Endothelial cell of umbilical vein (primary cell): ENCODE results near the gene DRC7. TPM values are rescaled to one million over a fixed set of nuclear protein-coding genes. Genes with fewer than 3 reads are reported as not detected.

Experiments
- BruUV-seq: library from RNA; stranded (reverse); fragments of 400-500 nt; replicated peaks from 2 replicates; lab custom pipeline; 2021; lab: Mats Ljungman, UMichigan
- CTCF ChIA-PET: fragments of 300-600, 350-600 bp; sonication (Branson Sonifier 250); formaldehyde crosslinking; loops from one replicate; lab custom pipeline; 2021; ENCODE audit warnings: antibody characterized with exemption, inconsistent platforms; lab: Charles Lee
- POLR2A ChIA-PET: fragments of 300-600, 350-600 bp; sonication (Branson Sonifier 250); formaldehyde crosslinking; loops from one replicate; lab custom pipeline; 2021; ENCODE audit warnings: antibody characterized with exemption, inconsistent platforms; lab: Charles Lee
- DNase-seq: peaks from one replicate; pipeline ENCODE4 v3.0.0-alpha.2; 2011; ENCODE audit warnings: low read depth, low spot score
- FAIRE-seq: peaks from 2 replicates; lab custom pipeline; 2011; peaks lifted over from hg19 to GRCh38; lab: Jason Lieb, UNC
- H2AFZ ChIP-seq: 2 replicates; pipeline ENCODE4 v1.6.0; 2012; ENCODE audit warnings: low read depth, low read length, control low read depth, inconsistent platforms
- H3K27ac ChIP-seq: 2 replicates; pipeline ENCODE4 v1.5.1; 2011; ENCODE audit warnings: low read depth, mild to moderate bottlenecking, control low read depth, low read length, moderate library complexity; ENCODE audit not compliant: insufficient read depth
- H3K27me3 ChIP-seq, 2 experiments: 2 replicates each; pipeline versions ENCODE4 v1.6.0 to v1.6.1; 2011; ENCODE audit warnings: low read length in 2 of 2, mixed read lengths in 1 of 2; ENCODE audit not compliant: control insufficient read depth in 2 of 2, insufficient read depth in 2 of 2
- H3K36me3 ChIP-seq, 2 experiments: 2 replicates in 1 of 2; 3 replicates in 1 of 2; pipeline ENCODE4 v1.5.1; 2011; ENCODE audit warnings: low read length in 2 of 2, mild to moderate bottlenecking in 1 of 2, moderate library complexity in 1 of 2; ENCODE audit not compliant: control insufficient read depth in 2 of 2, insufficient read depth in 2 of 2; ENCODE audit errors: extremely low read depth in 1 of 2
- H3K4me1 ChIP-seq: 3 replicates; pipeline ENCODE4 v1.5.1; 2011; ENCODE audit warnings: mild to moderate bottlenecking, low read length; ENCODE audit not compliant: control insufficient read depth, insufficient read depth; ENCODE audit errors: extremely low read depth
- H3K4me2 ChIP-seq: 2 replicates; pipeline ENCODE4 v1.6.1; 2011; ENCODE audit warnings: low read length, control low read depth, mixed read lengths; ENCODE audit not compliant: insufficient read depth
- H3K4me3 ChIP-seq, 3 experiments: fragments of 200-600 bp in 1 of 3; sonication (generic), shearing (Covaris generic) in 1 of 3; replicated peaks in 1 of 3; 2 replicates each; pipeline ENCODE4 v1.5.1; 2011 to 2016; ENCODE audit warnings: control low read depth in 3 of 3, low read length in 3 of 3, mild to moderate bottlenecking in 2 of 3, inconsistent platforms in 1 of 3, low read depth in 1 of 3, moderate library complexity in 1 of 3; ENCODE audit not compliant: insufficient read depth in 1 of 3
- H3K79me2 ChIP-seq: 2 replicates; pipeline ENCODE4 v1.6.0; 2012; ENCODE audit warnings: low read length, inconsistent platforms; ENCODE audit not compliant: control insufficient read depth, insufficient read depth
- H3K9ac ChIP-seq: replicated peaks from 2 replicates; pipeline ENCODE3; 2011; ENCODE audit warnings: low read length, control low read depth; ENCODE audit not compliant: insufficient read depth; ENCODE audit errors: extremely low read depth
- H3K9me1 ChIP-seq: replicated peaks from 3 replicates; pipeline ENCODE4 v1.6.0; 2011; ENCODE audit warnings: mild to moderate bottlenecking, low read length; ENCODE audit not compliant: control insufficient read depth, insufficient read depth; ENCODE audit errors: extremely low read depth
- H3K9me3 ChIP-seq: replicated peaks from 2 replicates; pipeline ENCODE4 v1.5.1; 2012; ENCODE audit warnings: low read length, inconsistent platforms; ENCODE audit not compliant: control insufficient read depth, insufficient read depth
- H4K20me1 ChIP-seq: replicated peaks from 2 replicates; pipeline ENCODE3; 2011; ENCODE audit warnings: mild to moderate bottlenecking, low read length; ENCODE audit not compliant: control insufficient read depth, insufficient read depth; ENCODE audit errors: extremely low read depth
- CTCF ChIP-seq, 2 donors: IDR thresholded peaks; 1 replicate in 1 of 2; 2 replicates in 1 of 2; pipeline ENCODE4 v1.5.1; 2011; ENCODE audit warnings: low read length in 2 of 2, mild to moderate bottlenecking in 2 of 2, moderate library complexity in 2 of 2, control low read depth in 1 of 2, inconsistent platforms in 1 of 2, low read depth in 1 of 2; ENCODE audit not compliant: insufficient read depth in 1 of 2; ENCODE audit errors: extremely low read depth in 1 of 2
- EZH2 ChIP-seq: IDR thresholded peaks from 2 replicates; pipeline ENCODE4 v1.6.1; 2012; ENCODE audit warnings: borderline replicate concordance, low read depth, mild to moderate bottlenecking, moderate library complexity, low read length, inconsistent platforms; ENCODE audit not compliant: severe bottlenecking
- FOS ChIP-seq: IDR thresholded peaks from 2 replicates; pipeline ENCODE4 v1.6.1; 2011; ENCODE audit warnings: mild to moderate bottlenecking, low read length, moderate library complexity, borderline replicate concordance; ENCODE audit not compliant: insufficient read depth
- GATA2 ChIP-seq: IDR thresholded peaks from 2 replicates; pipeline ENCODE4 v1.7.0; 2011; ENCODE audit warnings: low read depth, mild to moderate bottlenecking, moderate library complexity, mixed read lengths, low read length; ENCODE audit not compliant: insufficient read length, insufficient read depth
- JUN ChIP-seq: IDR thresholded peaks from 2 replicates; pipeline ENCODE4 v1.6.1; 2011; ENCODE audit warnings: borderline replicate concordance, low read depth; ENCODE audit not compliant: insufficient read length, insufficient read depth
- MYC ChIP-seq: IDR thresholded peaks from one replicate; pipeline ENCODE4 v1.6.1; 2011; ENCODE audit warnings: mild to moderate bottlenecking, low read depth, low read length
- POLR2A ChIP-seq: IDR thresholded peaks from 2 replicates; pipeline ENCODE4 v1.6.1; 2012; ENCODE audit warnings: low read depth, mild to moderate bottlenecking, control low read depth, low read length
- POLR2AphosphoS5 ChIP-seq: IDR thresholded peaks from 2 replicates; pipeline ENCODE4 v1.6.1; 2012; ENCODE audit warnings: low read depth, mild to moderate bottlenecking, control low read depth, low read length, moderate library complexity; ENCODE audit not compliant: insufficient read depth
- dilution Hi-C: fragments of 300-500 bp; cut with MboI; formaldehyde crosslinking; loops from one replicate; pipeline ENCODE4 v1.15.0; 2019; ENCODE audit warnings: low sequenced_read_pairs; ENCODE audit not compliant: extremely low pct_ligation_motif_present
- intact Hi-C: fragments of 100-400 bp; cut with micrococcal nuclease; formaldehyde crosslinking; loops from one replicate; pipeline ENCODE4 v1.10.0; 2022
- polyA plus RNA-seq, 4 experiments: library from polyadenylated mRNA; depleted of rRNA in 3 of 4; stranded (reverse) in 3 of 4; unstranded in 1 of 4; fragments of >200 nt; gene quantifications; 2 replicates each; pipeline versions ENCODE4 v1.2.1 to v1.2.3, GENCODE V29; 2011 to 2012; ENCODE audit warnings: missing spikeins in 1 of 4
- total RNA-seq: library from RNA; stranded (reverse); gene quantifications from 2 replicates; pipeline ENCODE4 v1.2.3, GENCODE V29; 2021
- TF ChIP-seq, protein P1 (sequence below): IDR thresholded peaks from 2 replicates; pipeline ENCODE4 v1.6.1; 2011; ENCODE audit not compliant: insufficient read depth, insufficient read length

Gene DRC7
- total and polyA plus RNA-seq, 2 donors (not counting 3 experiments of a cell fraction or from before 2014, with no cell fraction given): 0.13 to 0.77 TPM

GRCh38 chr16:57684626-57685358 is 9.8 kb upstream of the DRC7 start:
- H3K4me2 ChIP-seq: no peak overlapping the region
- POLR2A ChIA-PET: no interaction called here
- TF ChIP-seq POLR2A (no peak), GATA2 (no peak), CTCF (IDR thresholded peaks at IDR 0.05; ENCODE audit: extremely low read depth in 1 of 2, insufficient read depth in 1 of 2, low read depth in 1 of 2, low read length in 2 of 2) (no peak), POLR2AphosphoS5 (no peak), JUN (no peak), MYC (no peak), EZH2 (no peak), FOS (no peak)
- TF ChIP-seq, protein P1, sequence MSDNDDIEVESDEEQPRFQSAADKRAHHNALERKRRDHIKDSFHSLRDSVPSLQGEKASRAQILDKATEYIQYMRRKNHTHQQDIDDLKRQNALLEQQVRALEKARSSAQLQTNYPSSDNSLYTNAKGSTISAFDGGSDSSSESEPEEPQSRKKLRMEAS: no peak
- no peaks in the 10 kb centered on the region for H3K79me2 ChIP-seq
- no peaks in the 10 kb centered on the region for H3K36me3 ChIP-seq
- no peak overlapping the region for H2AFZ ChIP-seq
- H3K27me3 ChIP-seq: peaks cover 2% of the 10 kb centered on the region in 2 experiments
- no peak overlapping the region for H3K27ac ChIP-seq
- CTCF ChIA-PET: interaction anchor here (1.1 to 3.4 kb wide), 2 partner anchors 94 to 109 kb away, joined by 3 to 15 read pairs; no protein-coding TSS in a partner anchor
- H3K9me3 ChIP-seq: no peaks in the 10 kb centered on the region
- H3K4me1 ChIP-seq: no peaks in the 10 kb centered on the region
- no peaks in the 10 kb centered on the region for H3K9me1 ChIP-seq
- FAIRE-seq: no peak
- BruUV-seq: no TSS peak
- H3K4me3 ChIP-seq: no peak overlapping the region
- intact Hi-C loops (no loop called here), dilution Hi-C loops (no loop called here)
- no peak for DNase-seq
- H3K9ac ChIP-seq: no peak overlapping the region
- no peaks in the 10 kb centered on the region for H4K20me1 ChIP-seq
